ENCODE data around the gene CCDC97.

DNA sequence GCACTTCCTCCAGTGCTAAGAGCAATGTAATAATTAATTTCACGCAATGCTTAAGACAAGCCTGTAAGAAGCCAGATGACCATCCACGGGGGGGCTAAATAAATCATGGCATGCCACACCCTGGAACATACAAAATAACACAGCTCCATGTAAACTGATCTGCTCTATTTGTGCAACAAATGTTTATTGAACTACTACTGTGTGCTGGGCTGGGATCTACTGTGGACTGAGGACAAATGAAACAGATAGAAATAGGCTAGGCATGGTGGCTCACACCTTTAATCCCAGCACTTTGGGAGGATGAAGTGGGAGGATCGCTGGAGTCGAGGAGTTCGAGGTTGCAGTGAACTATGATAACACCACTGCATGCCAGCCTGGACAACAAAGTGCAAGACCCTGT is 22.5 kb downstream of the CCDC97 start:
- TF ChIP-seq POLR2A (IDR thresholded peaks at IDR 0.05; ENCODE audit: low read length) (no peak), GATA1 (IDR thresholded peaks at IDR 0.05; ENCODE audit: low read depth, low read length) (no peak)

All from erythroblast (primary cell).